ENCODE data around the gene SARM1.

DNA sequence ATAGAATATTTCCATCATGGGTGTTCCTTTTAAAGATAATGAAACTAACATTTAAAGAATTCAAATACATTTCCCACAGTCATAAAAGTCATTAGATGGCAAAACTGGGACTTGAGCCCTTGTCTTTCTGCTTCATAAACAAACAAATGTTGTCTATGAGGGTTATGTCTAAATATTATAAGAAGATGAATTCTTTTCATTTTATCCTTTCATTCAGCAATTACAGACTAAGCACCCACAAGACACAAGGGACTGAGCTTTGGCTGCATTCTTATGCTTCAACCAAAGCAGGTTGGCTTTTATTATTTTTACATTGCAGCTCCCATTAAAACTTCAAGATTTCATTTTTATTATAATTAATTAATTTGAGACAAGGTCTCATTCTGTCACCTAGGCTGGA is 14.9 kb downstream of the SARM1 start:
- TF ChIP-seq, protein P1, sequence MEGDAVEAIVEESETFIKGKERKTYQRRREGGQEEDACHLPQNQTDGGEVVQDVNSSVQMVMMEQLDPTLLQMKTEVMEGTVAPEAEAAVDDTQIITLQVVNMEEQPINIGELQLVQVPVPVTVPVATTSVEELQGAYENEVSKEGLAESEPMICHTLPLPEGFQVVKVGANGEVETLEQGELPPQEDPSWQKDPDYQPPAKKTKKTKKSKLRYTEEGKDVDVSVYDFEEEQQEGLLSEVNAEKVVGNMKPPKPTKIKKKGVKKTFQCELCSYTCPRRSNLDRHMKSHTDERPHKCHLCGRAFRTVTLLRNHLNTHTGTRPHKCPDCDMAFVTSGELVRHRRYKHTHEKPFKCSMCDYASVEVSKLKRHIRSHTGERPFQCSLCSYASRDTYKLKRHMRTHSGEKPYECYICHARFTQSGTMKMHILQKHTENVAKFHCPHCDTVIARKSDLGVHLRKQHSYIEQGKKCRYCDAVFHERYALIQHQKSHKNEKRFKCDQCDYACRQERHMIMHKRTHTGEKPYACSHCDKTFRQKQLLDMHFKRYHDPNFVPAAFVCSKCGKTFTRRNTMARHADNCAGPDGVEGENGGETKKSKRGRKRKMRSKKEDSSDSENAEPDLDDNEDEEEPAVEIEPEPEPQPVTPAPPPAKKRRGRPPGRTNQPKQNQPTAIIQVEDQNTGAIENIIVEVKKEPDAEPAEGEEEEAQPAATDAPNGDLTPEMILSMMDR (IDR thresholded peaks at IDR 0.05; ENCODE audit: low read depth, low read length) = no peak
- TF ChIP-seq EZH2phosphoT487 (IDR thresholded peaks at IDR 0.05; ENCODE audit: low read depth) = no peak
